Kidney tubule cell (primary cell): ENCODE measurements around the gene RBM20.
"Not testable (repeated sequence)": the region's sequence is repeated elsewhere in the genome, so short reads cannot be mapped to it uniquely, and the experiment has no call there.

Experiments
- DNase-seq: peaks from one replicate; pipeline ENCODE4 v3.0.0-alpha.2; 2018; ENCODE audit warnings: low spot score

RBM20 gene

DNA sequence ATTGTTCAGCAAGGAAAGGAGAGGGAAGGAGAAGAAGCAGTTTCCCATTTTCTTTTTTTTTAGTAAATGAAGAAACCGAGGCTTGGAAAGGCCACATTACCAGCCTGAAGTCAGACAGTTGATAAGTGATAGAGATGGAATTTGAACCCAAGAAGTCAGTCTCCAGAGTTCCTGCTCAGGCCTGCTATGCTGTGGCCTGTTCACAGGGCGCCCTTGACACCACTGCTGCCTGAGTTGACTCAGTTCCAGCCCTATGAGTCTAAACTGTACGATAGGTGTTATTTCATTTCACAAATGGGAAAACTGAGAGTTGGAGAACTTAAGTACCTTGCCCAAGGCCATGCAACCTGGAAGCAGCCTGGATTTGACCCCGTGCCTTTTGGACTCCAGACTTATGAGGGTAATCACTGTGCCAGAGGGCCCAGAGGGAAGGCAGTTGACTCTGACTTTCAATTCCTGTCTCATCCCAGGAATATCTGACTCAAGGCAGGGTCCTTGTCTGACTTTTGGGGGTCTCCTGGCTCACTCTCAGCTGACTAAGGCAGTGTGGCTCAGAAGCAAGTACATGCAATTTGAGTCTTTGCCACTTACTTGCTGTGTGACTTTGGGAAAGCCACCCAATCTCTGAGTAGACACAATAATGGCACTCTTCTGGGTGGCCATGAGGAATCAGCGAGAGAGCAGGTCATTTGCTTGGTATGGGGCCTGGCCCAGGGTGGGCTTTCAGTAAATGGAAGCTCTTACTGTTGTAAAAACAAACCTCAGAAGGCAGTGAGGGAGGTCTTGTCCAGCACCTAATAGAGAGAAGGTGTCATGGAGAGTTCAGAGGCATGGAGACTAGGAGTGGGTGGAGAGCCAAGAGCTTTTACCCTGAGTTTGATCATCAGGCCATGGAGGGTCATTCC is 17.9 kb upstream of the RBM20 start:
- no peak for DNase-seq

DNA sequence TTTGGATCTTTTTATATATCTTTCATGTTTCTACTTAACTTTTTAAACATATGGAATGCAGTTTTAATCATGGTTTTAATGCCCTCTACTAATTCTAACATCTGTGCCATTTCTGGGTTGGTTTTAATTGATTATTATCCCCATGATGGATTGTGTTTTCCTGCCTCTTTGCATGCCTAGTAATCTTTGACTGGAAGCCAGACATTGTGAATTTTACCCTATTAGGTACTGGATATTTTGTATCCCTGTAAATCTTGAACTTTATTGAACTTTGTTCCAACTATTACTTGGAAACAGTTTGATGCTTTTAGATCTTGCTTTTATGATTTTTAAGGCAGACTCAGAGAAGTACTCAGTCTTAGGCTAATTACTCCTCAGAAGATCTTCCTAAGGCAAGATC is 16.0 kb upstream of the RBM20 start:
- DNase-seq: no peak

DNA sequence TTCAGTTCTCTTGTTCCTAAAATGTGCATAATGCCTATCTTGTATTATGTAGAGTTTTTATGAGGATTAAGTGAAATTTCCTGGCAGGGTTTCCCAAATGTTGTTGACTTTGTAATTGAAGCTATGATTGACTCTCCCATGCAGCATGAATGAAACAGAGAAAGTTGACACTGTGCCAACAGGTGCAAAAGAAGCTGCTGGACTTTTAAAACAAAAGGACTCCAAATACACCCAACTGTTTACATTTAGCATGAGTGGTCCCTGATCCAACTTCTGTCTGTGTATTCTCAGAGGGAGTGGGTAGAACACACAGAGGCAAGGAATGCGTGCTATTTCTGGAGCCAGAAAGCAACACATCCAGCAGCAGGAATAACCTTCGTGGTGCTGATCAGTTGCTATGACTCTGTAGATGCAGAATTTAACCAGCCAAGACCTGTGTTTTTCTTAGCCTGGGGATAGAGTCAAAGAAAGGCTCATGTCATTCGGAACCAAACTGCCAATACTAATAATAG is 14.4 kb upstream of the RBM20 start:
- DNase-seq: peak; percentile 66

DNA sequence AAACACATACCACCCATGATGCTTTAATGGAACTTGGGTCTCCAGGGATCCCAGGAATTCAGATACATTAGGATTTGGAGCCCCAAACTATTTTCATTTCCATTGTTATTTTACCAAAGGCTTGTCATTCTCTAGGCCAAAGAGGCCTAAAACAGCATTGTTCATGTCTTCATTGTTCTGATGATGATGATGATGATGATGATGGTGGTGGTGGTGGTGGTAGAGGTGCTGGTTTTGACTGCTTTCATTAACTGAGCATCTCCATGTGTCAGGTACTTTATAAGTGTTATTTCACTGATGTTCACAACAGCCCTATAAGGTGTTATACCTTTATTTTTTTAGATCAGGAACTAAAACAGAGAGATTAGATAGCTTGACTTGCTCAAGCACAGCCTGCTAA is 12.2 kb upstream of the RBM20 start:
- no peak for DNase-seq

DNA sequence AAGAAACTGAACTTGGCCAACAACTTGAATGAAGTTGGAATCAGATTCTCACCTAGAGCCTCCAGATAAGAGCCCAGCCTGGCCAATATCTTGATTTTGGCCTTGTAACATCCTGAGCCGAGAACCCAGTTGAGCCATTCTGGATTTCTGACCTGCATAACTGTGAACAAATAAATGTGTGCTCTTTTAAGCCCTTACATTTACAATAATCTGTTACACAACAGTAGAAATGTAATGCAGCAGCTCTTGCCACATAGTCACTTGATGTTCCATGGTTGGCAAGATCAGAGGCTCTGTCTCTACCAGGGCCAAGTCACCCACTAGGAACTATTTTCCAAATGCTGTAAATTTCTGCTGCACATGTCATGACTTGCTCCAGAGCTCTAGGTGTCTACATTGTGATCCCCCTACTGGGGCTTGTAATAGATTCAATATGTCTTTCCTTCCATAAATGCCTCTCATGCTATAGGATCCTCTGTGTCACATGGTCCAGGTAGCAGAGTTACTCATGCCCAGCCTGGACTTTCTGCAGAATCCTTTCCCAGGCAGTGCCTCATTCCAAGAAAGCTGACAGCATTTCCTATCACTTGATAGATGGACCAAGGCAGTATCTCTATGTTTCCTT is 11.4 kb upstream of the RBM20 start:
- no peak for DNase-seq

DNA sequence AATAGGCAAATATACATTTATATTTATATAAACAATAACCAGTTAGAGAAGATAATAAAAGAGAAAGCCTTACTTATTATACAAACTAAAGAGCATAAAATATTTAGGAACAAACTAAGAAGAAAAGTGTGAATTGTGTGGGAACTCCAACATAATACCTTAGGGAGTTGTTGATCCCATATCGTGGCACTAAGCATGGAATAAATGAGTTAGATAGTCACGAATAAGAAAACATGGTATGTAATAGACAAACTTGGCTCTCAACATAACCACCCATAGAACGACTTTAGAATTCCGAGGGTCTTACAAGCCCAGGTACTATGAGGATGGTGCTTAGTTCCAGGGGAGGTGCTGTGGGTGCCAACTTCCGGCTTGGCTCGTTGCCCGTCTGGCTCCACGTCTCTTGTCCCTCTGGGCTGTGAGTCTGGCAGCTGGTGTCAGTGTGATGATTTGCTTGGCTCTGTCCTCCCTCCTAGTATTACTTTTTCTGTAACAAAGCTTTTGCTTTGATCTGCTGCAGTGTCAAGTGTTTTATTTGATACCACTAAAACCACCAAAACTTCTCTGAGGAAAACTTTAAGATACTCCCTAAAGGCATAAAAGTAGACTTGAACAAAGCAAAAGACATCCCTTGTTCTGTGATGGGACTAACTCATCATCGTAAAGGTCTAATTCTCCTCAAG is 9.5 kb upstream of the RBM20 start:
- peak; percentile 55 for DNase-seq

DNA sequence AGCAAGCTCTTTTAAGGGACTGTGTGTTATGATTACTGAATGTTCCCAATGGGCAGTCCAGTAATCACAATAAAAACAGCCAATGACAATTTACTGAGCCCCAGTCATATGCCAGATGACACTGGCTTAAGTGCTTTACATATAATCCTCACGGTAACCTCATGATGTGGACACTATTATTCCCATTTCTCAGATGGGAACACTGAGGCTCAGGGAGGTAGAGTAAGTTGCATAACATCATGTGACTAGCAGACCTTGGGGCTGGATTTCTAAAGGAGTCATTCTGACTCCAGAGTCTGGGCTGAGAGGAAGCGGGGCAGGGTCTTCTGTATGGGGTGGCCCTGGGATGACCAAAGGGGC is 7.6 kb upstream of the RBM20 start:
- no peak for DNase-seq

DNA sequence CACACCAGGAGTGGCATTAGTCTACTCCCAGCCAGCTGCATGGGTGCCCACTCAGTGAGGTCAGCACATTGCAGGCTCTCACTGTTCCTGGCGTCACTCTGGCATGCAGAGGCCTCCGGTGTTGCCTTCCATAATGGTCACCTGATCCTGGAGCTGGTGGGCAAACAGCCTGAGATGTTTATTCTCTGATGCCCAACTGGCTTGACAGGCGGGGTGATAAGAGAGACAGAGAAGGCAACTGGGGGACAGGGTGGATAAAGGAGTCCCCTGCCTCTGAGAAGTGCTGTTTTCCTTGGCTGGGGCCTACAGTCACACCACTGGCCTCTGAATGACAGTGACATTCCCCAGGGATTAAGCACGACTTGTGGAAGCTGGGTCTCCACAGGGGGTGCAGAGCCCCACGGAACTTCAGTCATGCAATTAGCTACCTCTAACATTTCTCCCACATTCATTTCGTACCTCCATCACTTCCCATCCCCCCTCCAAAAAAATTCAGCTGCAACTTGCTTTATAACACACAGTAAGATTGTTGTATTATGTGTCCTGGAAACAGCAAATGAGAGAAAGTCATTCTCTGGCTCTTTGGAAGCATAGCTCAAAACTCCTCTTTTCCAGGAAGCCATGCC is 7.1 kb upstream of the RBM20 start:
- DNase-seq: no peak

DNA sequence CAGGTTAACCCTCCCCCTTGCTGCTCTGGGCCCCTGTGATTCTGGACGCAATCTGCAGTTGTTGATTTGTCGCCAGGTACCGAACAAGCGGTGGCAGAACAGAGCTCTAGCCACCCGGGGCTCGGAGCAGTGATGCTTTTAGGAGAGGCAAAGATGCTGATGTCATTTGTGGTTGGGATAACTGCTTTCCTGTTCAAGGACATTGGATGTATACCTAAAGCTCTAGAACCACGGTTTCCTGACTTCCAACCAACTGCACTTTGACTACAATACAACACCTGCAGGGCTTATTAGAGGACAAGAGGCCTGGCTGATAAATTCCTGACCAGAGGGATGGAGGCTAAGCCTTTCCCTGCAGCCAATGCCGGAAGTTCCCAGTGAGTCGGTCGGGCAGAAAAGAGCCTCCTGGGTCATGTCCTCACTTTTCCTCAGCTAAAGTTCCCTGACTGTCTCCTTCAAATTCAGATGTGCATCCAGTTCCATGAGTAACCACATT is 6.5 kb upstream of the RBM20 start:
- DNase-seq: peak; percentile 20

DNA sequence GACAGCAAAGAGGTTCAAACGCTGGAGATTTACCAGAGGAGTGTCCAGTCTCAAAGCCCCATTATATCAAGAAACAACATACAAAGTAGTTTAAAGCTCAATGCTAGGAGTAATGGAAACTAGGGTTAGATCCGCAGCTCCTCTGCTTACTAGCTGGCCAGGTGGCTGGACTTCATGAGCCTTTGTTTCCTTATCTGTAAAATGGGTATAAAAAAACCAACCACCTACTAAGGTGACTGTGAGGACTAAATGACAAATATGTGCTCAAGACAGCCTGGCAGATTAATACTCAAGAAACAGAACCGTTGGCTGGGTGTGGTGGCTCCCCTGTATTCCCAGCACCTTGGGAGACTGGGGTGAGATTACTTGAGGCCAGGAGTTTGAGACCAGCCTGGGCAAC is 5.8 kb upstream of the RBM20 start:
- no peak for DNase-seq

DNA sequence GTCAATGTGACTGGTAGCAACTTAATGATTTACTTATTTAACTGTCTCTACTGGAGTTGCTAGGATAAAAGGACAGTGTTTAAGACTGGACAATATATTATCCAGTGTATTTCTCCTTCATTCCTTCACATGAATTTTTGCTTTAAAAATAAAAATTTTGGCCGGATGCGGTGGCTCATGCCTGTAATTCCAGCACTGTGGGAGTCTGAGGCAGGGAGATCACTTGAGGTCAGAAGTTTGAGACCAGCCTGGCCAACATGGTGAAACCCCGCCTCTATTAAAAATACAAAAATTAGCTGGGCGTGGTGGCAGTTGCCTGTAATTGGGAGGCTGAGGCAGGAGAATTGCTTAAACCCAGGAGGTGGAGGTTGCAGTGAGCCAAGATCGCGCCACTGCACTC is 5.1 kb upstream of the RBM20 start:
- not testable (repeated sequence) for DNase-seq

DNA sequence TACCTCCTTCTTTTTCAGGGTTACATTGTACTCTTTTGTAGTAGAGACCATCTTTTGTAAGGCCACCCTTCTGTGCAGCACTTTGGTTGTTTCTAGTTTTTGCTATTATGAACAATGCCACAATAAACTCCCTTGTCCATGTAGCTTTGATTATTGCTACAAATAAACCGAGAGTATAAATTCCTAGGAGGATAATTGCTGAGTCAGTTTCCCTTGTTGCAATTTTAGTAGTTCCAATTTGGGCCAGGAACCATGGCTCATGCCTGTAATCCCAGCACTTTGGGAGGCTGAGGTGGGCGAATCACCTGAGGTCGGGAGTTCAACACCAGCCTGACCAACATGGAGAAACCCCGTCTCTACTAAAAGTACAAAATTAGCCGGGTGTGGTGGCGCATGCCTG is 4.3 kb upstream of the RBM20 start:
- DNase-seq: not testable (repeated sequence)

DNA sequence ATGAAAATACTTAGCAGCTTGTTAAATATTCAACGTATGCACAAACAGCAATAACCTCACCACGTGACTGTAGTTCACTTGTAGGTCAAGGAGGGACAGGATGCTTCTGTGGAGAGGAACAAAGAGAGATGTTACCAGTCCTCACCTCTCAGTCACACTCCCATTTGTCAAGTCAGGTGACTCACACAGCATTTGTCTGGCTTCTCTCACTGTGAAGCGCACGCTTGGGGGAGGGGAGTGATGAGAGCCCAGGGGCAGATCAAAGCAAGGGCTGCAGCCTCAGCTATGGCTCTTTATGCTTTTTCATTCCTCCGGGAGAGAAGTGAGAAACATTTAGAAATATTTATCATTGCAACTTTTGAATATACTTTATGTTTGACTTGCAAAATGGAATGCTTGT is 2.9 kb upstream of the RBM20 start:
- DNase-seq: peak; percentile 68

DNA sequence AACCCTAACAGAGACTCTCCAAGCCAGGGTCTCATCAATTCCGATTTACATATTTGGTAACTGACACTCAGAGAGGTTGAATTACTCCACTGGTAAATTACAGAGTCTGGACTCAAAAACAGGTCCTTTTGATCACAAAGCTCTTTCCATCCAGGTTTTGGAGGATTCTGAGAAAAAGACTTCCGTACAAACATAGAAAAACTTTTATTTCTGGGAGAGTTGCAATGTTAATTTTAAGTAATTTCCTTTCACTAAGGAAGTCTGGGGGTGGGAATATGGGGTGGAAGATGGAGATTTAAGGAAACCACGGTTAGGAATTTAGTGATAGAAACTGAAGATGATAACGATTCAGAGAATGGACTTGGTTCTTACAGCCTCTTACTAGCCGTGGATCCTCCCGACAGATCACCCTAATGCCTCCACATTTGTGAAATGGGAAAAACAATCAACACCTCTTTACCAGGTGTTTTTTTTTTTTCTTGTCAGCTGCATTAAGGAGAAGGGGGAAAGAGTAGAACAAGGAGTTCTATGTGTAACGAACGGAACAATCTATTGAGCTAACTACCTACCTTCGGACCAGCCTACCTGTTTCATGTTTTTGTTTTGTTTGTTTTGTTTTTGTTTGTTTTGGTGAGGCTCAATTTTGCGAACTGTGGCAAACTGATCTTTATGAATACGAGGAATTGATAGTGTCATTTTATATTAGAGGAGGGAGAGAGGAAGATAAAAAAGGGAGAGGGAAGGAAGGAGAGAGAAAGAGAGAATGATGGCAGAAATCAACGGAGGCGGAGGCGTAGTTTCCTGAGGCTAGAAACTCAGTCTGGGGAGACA is 1.7 kb upstream of the RBM20 start:
- no peak for DNase-seq

DNA sequence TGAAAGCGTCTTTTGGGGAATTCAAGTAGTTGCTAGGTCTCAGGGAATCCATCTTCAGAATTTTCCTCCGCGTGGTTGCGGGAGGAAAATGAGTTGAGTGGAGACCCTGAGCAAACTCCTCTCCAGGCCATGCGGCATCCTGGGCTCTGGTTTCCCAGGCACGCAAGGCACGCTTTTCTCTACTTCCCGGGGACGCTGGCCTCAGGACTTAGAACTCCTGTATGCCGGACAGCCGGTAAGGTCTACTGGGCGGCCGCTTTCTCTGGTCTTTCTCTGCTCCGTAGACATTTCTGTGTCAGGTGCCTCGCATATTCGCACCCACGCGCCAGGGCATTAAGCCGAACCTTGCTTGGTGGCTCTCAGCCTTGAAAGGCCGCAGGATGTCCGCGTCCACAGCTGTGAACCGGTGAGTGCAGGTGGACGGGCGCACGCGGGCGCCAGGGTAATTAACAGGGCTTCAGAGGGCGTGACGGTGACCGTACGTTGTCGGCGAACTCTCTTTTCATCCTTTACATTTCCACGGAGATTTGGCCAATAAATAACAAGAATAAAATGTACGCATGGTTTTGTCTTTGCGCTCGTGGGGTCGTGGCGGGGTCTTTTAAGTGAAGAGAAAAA is 992 bp upstream of the RBM20 start:
- no peak for DNase-seq

DNA sequence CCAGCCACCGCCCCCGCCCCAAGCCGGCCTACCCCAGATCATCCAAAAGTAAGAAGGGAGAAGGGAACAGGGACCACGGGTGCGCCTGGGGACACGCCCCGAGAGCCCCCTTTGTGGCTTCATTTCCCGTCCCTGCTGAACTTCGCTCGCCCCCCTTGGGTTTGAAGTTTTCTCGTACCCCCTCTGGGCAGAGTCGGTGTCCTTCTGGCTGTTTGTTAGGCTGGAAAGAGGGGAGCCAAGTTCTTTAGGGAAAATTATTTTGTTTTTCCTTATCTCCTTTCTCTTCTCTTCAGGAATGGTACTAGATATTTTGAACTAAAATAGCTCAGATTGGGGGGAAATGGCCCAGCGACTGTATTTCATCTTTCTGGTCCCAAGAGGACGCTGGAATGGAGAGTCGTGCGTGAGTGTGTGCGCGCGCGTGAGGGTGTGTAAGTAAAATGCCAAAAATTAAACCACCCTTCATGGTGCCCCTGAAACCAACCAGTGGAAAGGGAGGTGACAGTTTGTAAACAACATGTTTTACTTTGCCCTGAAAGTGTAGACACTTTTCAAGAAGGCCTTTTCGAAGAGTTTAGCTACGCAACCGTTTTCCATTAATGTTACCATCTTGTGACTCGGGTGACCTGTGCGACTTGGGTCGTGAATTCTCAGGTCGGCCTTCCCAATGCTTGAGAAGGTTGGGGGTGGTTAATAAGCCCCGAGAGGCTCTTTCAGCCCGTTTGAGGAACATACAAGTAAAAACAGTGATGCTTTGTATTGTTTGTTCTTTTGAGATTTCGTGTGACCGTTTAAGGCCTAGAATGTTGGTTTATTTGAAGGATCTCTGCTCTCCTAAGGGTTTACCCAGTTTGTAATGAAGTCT is 694 bp downstream of the RBM20 start:
- DNase-seq: no peak

DNA sequence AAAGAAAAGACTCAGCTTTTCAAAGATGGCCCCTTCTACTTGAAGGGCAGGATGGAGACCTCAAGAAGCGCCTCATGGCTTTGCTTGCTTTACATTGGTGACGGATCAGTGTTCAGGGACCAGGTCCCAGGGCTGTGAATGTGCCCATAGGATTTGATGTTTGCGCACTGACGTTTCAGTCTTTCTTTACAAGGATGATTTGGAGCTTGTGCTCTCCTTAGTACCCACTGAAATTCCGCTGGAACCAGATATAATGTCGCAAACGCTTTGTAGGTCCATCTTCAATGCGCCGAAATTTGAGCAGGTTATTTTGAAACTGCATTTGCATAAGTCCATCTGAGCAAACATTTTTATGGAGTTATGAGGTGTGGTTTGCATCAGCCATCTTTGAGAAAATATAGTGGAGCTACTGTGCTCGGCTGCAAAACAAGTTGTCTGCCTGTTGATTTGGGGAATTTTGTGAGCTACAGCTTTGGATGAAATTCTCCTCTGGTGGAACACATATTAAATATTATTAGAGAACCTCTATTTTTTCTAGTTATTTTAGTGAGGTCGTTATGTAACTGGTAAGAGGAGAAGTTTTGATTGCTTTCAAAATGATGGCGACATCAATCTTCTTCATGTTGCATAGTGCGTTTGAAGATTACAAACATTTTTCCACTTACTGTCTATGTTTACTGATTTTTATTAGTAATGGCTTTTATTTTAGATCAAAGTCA is 2.4 kb downstream of the RBM20 start:
- DNase-seq: no peak

DNA sequence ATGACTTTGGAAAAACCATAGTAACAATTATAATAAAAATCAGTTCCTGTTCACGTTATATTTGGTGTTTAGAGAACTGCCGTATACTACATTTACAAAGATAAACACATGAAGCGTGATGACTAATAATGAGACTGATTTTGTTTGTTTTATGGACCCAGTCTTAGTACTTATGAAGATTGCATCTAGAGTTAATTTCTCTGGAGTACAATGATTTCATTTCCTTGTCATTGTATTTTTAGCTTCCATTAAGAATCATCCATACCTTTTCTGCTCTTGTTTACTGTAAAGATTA is 2.9 kb downstream of the RBM20 start:
- no peak for DNase-seq

DNA sequence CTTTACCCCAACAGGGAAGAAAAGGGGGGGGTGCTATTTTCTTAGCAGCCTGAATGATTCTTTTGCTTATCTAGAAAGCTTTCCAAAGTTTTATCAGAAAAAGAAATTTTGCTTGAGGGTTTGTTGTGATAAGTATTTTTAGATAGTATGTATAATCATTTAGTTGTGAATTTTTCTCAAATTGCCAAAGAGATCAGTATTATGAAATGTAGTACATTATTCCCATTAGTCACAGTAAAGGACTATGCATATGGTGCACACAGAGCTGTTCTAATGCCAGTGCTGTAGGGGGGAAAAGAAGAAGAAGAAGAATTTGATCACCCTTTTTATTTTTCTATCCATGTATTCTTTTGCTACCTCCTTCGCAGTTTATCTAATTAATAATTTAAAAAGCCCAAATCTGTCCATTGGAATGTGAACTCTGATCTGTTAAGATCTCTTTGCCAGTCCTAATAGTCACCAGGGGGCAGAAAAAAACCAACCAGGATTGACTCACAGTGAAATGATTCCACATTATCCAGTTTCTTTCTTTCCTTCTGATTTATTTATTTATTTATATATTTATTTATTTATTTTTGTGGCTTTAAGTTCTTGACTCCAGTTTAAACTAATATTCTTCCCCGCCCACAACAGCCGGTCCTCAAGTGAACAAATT is 4.7 kb downstream of the RBM20 start:
- DNase-seq: peak; percentile 13
